ENCODE results near the gene SPATA6. TPM values are rescaled to one million over a fixed set of nuclear protein-coding genes. Genes with fewer than 3 reads are reported as not detected.

The SPATA6 gene
- total and polyA plus RNA-seq, 2 experiments from 2014 or later: 3.4 to 4.5 TPM

- Histone ChIP-seq H3K4me3 (no peak overlapping the region), H3K4me2 (no peak overlapping the region), H4K20me1 (ENCODE audit: insufficient read depth, poor library complexity, severe bottlenecking) (no peaks in the 10 kb centered on the region), H3K79me2 (no peaks in the 10 kb centered on the region), H3K36me3 (replicated peaks; ENCODE audit: insufficient read depth, low read depth) (no peaks in the 10 kb centered on the region), H2AFZ (no peak overlapping the region), H3K9me3 (ENCODE audit: low read depth) (no peaks in the 10 kb centered on the region), H3K27ac (no peak overlapping the region), H3K27me3 (no peaks in the 10 kb centered on the region), H3K4me1 (ENCODE audit: insufficient read depth) (no peaks in the 10 kb centered on the region), H3K9me2 (replicated peaks; ENCODE audit: insufficient read depth) (no peaks in the 10 kb centered on the region)
- TF ChIP-seq CTCF (IDR thresholded peaks at IDR 0.05; ENCODE audit: poor library complexity) (no peak), EZH2phosphoT487 (IDR thresholded peaks at IDR 0.05; ENCODE audit: low read depth, severe bottlenecking, unreplicated experiment) (no peak), EZH2 (IDR thresholded peaks at IDR 0.05; ENCODE audit: borderline replicate concordance) (no peak)
- no peak for DNase-seq (ENCODE audit: low spot score)
- WGBS (ENCODE audit: low lambda C conversion rate, missing lambda C conversion rate): 85% methylated on average over 1 of the region's 1 CpG
Observed at GRCh38 chr1:48422009-48422408, 50.0 kb downstream of the SPATA6 start.

GRCh38 chr1:48418742-48419141 is 53.3 kb downstream of the SPATA6 start:
- Histone ChIP-seq H3K36me3 (replicated peaks; ENCODE audit: insufficient read depth, low read depth) (no peaks in the 10 kb centered on the region), H3K9me2 (replicated peaks; ENCODE audit: insufficient read depth) (no peaks in the 10 kb centered on the region), H3K4me2 (no peak overlapping the region), H3K4me3 (no peak overlapping the region), H3K27me3 (no peaks in the 10 kb centered on the region), H3K79me2 (no peaks in the 10 kb centered on the region), H3K4me1 (ENCODE audit: insufficient read depth) (no peaks in the 10 kb centered on the region), H4K20me1 (ENCODE audit: insufficient read depth, poor library complexity, severe bottlenecking) (no peaks in the 10 kb centered on the region), H3K9me3 (ENCODE audit: low read depth) (no peaks in the 10 kb centered on the region), H2AFZ (no peak overlapping the region), H3K27ac (no peak overlapping the region)
- 100% methylated on average over 1 of the region's 1 CpG for WGBS (ENCODE audit: low lambda C conversion rate, missing lambda C conversion rate)
- TF ChIP-seq CTCF (IDR thresholded peaks at IDR 0.05; ENCODE audit: poor library complexity): no peak
- no peak for DNase-seq (ENCODE audit: low spot score)

- no peak overlapping the region for H3K4me3 ChIP-seq
Observed at GRCh38 chr1:48415050-48415449, 57.0 kb downstream of the SPATA6 start.

More at GRCh38 chr1:48415050-48415449, 57.0 kb downstream of the SPATA6 start:
- no peaks in the 10 kb centered on the region for H4K20me1 ChIP-seq (ENCODE audit: insufficient read depth, poor library complexity, severe bottlenecking)
- H2AFZ ChIP-seq: no peak overlapping the region
- no peaks in the 10 kb centered on the region for H3K27me3 ChIP-seq
- TF ChIP-seq CTCF (IDR thresholded peaks at IDR 0.05; ENCODE audit: poor library complexity) (no peak), EZH2 (IDR thresholded peaks at IDR 0.05; ENCODE audit: borderline replicate concordance) (no peak), EZH2phosphoT487 (IDR thresholded peaks at IDR 0.05; ENCODE audit: low read depth, severe bottlenecking, unreplicated experiment) (no peak)
- no peaks in the 10 kb centered on the region for H3K36me3 ChIP-seq (replicated peaks; ENCODE audit: insufficient read depth, low read depth)
- no peak overlapping the region for H3K27ac ChIP-seq
- H3K4me2 ChIP-seq: no peak overlapping the region
- H3K9me3 ChIP-seq (ENCODE audit: low read depth): no peaks in the 10 kb centered on the region
- 94% methylated on average over 4 of the region's 4 CpGs for WGBS (ENCODE audit: low lambda C conversion rate, missing lambda C conversion rate)
- no peaks in the 10 kb centered on the region for H3K9me2 ChIP-seq (replicated peaks; ENCODE audit: insufficient read depth)
- H3K79me2 ChIP-seq: no peaks in the 10 kb centered on the region
- H3K4me1 ChIP-seq (ENCODE audit: insufficient read depth): no peaks in the 10 kb centered on the region
- DNase-seq (ENCODE audit: low spot score): no peak
